ENCODE measurements around the gene FEZF2. TPM values are rescaled to one million over a fixed set of nuclear protein-coding genes. Genes with fewer than 3 reads are reported as not detected.

FEZF2 gene
- total and polyA plus RNA-seq, 2 experiments from 2014 or later, result not detected

DNA sequence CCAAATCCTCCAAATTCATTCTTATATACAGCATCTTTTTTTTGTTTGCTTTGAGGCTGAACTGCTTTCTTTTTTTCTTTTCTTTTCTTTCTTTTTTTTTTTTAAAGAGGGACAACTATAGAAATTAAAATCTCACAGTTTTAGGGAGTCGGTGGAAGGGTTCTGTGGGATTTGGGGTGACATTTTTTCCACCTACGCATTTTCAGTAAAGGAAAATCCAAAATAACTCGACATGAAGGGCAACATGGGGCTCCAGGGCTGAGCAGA, 3.0 kb upstream of the FEZF2 start:
- Histone ChIP-seq H3K27ac (no peak overlapping the region), H3K79me2 (no peaks in the 10 kb centered on the region), H4K20me1 (ENCODE audit: insufficient read depth, poor library complexity, severe bottlenecking) (no peaks in the 10 kb centered on the region), H2AFZ (no peak overlapping the region), H3K4me2 (no peak overlapping the region), H3K9me3 (ENCODE audit: low read depth) (no peaks in the 10 kb centered on the region), H3K9me2 (replicated peaks; ENCODE audit: insufficient read depth) (no peaks in the 10 kb centered on the region), H3K4me1 (ENCODE audit: insufficient read depth) (no peaks in the 10 kb centered on the region), H3K27me3 (peaks cover 98% of the 10 kb centered on the region), H3K36me3 (replicated peaks; ENCODE audit: insufficient read depth, low read depth) (no peaks in the 10 kb centered on the region), H3K4me3 (no peak overlapping the region)
- 51% methylated on average over 3 of the region's 3 CpGs for WGBS (ENCODE audit: low lambda C conversion rate, missing lambda C conversion rate)
- TF ChIP-seq EZH2phosphoT487 (IDR thresholded peaks at IDR 0.05; ENCODE audit: low read depth, severe bottlenecking, unreplicated experiment) (peak; percentile 74), EZH2 (IDR thresholded peaks at IDR 0.05; ENCODE audit: borderline replicate concordance) (no peak)
- TF ChIP-seq, protein P1, sequence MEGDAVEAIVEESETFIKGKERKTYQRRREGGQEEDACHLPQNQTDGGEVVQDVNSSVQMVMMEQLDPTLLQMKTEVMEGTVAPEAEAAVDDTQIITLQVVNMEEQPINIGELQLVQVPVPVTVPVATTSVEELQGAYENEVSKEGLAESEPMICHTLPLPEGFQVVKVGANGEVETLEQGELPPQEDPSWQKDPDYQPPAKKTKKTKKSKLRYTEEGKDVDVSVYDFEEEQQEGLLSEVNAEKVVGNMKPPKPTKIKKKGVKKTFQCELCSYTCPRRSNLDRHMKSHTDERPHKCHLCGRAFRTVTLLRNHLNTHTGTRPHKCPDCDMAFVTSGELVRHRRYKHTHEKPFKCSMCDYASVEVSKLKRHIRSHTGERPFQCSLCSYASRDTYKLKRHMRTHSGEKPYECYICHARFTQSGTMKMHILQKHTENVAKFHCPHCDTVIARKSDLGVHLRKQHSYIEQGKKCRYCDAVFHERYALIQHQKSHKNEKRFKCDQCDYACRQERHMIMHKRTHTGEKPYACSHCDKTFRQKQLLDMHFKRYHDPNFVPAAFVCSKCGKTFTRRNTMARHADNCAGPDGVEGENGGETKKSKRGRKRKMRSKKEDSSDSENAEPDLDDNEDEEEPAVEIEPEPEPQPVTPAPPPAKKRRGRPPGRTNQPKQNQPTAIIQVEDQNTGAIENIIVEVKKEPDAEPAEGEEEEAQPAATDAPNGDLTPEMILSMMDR (IDR thresholded peaks at IDR 0.05; ENCODE audit: poor library complexity), result no peak
- DNase-seq (ENCODE audit: low spot score), result no peak

GRCh38 chr3:62375655-62376453, 2.5 kb upstream of the FEZF2 start:
- peaks cover 98% of the 10 kb centered on the region for H3K27me3 ChIP-seq
- no peak overlapping the region for H3K4me2 ChIP-seq
- no peaks in the 10 kb centered on the region for H3K9me3 ChIP-seq (ENCODE audit: low read depth)

DNA sequence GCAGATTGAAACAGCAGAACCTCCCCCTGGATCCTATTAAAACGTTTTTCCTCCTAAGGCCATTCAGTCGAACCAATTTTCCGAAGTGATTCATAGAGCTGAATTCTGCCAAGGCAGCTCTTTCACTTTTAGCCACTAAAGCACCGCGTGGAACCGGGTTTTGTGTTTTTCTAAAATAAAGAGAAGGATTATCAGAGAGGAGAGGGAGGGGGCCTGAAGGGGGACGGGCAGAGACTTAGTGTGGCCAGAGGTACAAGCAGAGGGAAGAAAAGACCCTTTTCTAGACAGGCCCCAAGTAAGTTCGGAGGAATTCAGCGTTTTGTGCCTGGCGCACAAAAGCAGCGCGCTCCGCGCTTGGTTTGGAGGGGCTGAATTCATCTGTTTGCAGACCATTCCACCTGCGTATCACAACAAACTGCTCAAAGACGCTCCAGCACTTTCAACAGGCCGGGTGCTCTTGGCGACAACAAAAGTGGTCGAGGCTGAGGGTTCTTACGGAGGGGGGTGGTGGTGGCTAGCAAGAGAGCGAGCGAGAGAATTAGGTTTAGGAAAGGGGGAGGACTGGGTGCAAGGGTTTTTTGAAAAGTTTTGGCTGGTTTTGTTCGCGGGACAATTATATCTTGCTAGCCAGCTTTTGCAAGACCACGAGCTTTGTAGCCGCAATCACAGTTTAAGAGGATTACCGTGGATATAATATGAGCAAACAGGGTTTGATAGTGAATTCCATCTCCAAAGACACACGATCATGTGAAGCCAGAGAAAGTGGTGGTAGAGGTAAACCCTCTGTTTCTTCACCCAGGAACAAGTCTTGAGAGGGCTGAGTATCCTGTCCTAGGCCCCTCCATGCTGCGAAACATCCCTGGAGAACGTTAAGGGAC, 1.2 kb upstream of the FEZF2 start:
- Histone ChIP-seq H3K9me3 (ENCODE audit: low read depth) (no peaks in the 10 kb centered on the region), H3K79me2 (no peaks in the 10 kb centered on the region), H4K20me1 (ENCODE audit: insufficient read depth, poor library complexity, severe bottlenecking) (no peaks in the 10 kb centered on the region), H3K4me3 (peak overlapping the region; percentile 13), H3K27me3 (peaks cover 98% of the 10 kb centered on the region), H3K9me2 (replicated peaks; ENCODE audit: insufficient read depth) (no peaks in the 10 kb centered on the region), H3K4me2 (peak overlapping the region; percentile 70), H3K27ac (no peak overlapping the region), H2AFZ (peak overlapping the region; percentile 28), H3K36me3 (replicated peaks; ENCODE audit: insufficient read depth, low read depth) (no peaks in the 10 kb centered on the region), H3K4me1 (ENCODE audit: insufficient read depth) (peaks cover 1% of the 10 kb centered on the region)
- no peak for DNase-seq (ENCODE audit: low spot score)
- TF ChIP-seq, protein P1 (IDR thresholded peaks at IDR 0.05; ENCODE audit: poor library complexity), result no peak
- TF ChIP-seq EZH2 (IDR thresholded peaks at IDR 0.05; ENCODE audit: borderline replicate concordance) (peak; percentile 97), EZH2phosphoT487 (IDR thresholded peaks at IDR 0.05; ENCODE audit: low read depth, severe bottlenecking, unreplicated experiment) (peak; percentile 89)
- 3% methylated on average over 30 of the region's 30 CpGs for WGBS (ENCODE audit: low lambda C conversion rate, missing lambda C conversion rate)

More at GRCh38 chr3:62375655-62376453, 2.5 kb upstream of the FEZF2 start:
- Histone ChIP-seq H2AFZ (no peak overlapping the region), H3K36me3 (replicated peaks; ENCODE audit: insufficient read depth, low read depth) (no peaks in the 10 kb centered on the region), H3K4me3 (no peak overlapping the region), H3K9me2 (replicated peaks; ENCODE audit: insufficient read depth) (no peaks in the 10 kb centered on the region), H3K4me1 (ENCODE audit: insufficient read depth) (no peaks in the 10 kb centered on the region), H4K20me1 (ENCODE audit: insufficient read depth, poor library complexity, severe bottlenecking) (no peaks in the 10 kb centered on the region), H3K27ac (no peak overlapping the region), H3K79me2 (no peaks in the 10 kb centered on the region)
- 18% methylated on average over 14 of the region's 14 CpGs for WGBS (ENCODE audit: low lambda C conversion rate, missing lambda C conversion rate)
- TF ChIP-seq EZH2phosphoT487 (IDR thresholded peaks at IDR 0.05; ENCODE audit: low read depth, severe bottlenecking, unreplicated experiment), result no peak
- TF ChIP-seq, protein P1 (IDR thresholded peaks at IDR 0.05; ENCODE audit: poor library complexity), result no peak
- TF ChIP-seq EZH2 (IDR thresholded peaks at IDR 0.05; ENCODE audit: borderline replicate concordance), result no peak
- DNase-seq (ENCODE audit: low spot score), result no peak
